NCI-H187 (cell line): Measurements from ENCODE around the gene PIK3CB.
"Not testable (repeated sequence)": the region's sequence is repeated elsewhere in the genome, so short reads cannot be mapped to it uniquely, and the experiment has no call there.

Experiments
- DNase-seq, 2 experiments: peaks; one replicate each; lab custom pipeline; 2025; lab: John Stamatoyannopoulos, UW

PIK3CB gene

GRCh38 chr3:138680974-138681373 is 153.8 kb downstream of the PIK3CB start:
- DNase-seq, result not testable (repeated sequence)

GRCh38 chr3:138678874-138679392 is 155.8 kb downstream of the PIK3CB start:
- no peak for DNase-seq

GRCh38 chr3:138678086-138678485 is 156.6 kb downstream of the PIK3CB start:
- no peak for DNase-seq

- DNase-seq, result no peak
Observed at GRCh38 chr3:138675393-138675792, 159.3 kb downstream of the PIK3CB start.

GRCh38 chr3:138673641-138674530 is 160.8 kb downstream of the PIK3CB start:
- DNase-seq, result peak in 1 of 2 experiments; percentile 8

GRCh38 chr3:138670407-138670806 is 164.3 kb downstream of the PIK3CB start:
- DNase-seq, result no peak

- no peak for DNase-seq
Observed at GRCh38 chr3:138668107-138668506, 166.6 kb downstream of the PIK3CB start.

- DNase-seq, result no peak
Observed at GRCh38 chr3:138657508-138657907, 177.2 kb downstream of the PIK3CB start.

- no peak for DNase-seq
Observed at GRCh38 chr3:138653567-138653966, 181.2 kb downstream of the PIK3CB start.

GRCh38 chr3:138649134-138649533 is 185.6 kb downstream of the PIK3CB start:
- DNase-seq, result no peak

GRCh38 chr3:138646513-138646912 is 188.2 kb downstream of the PIK3CB start:
- DNase-seq, result no peak

GRCh38 chr3:138646008-138646407 is 188.7 kb downstream of the PIK3CB start:
- no peak for DNase-seq

- DNase-seq, result no peak
Observed at GRCh38 chr3:138642927-138643253, 191.8 kb downstream of the PIK3CB start.

- DNase-seq, result no peak
Observed at GRCh38 chr3:138642226-138642926, 192.4 kb downstream of the PIK3CB start.

GRCh38 chr3:138640537-138640936 is 194.2 kb downstream of the PIK3CB start:
- no peak for DNase-seq

- no peak for DNase-seq
Observed at GRCh38 chr3:138638641-138639040, 196.1 kb downstream of the PIK3CB start.

GRCh38 chr3:138629526-138629925 is 205.2 kb downstream of the PIK3CB start:
- DNase-seq, result no peak

- DNase-seq, result no peak
Observed at GRCh38 chr3:138625707-138626365, 208.9 kb downstream of the PIK3CB start.

GRCh38 chr3:138624518-138624917 is 210.2 kb downstream of the PIK3CB start:
- DNase-seq, result no peak

GRCh38 chr3:138620431-138620830 is 214.3 kb downstream of the PIK3CB start:
- DNase-seq, result no peak

GRCh38 chr3:138615462-138615861 is 219.3 kb downstream of the PIK3CB start:
- DNase-seq, result no peak

- no peak for DNase-seq
Observed at GRCh38 chr3:138609898-138610266, 224.8 kb downstream of the PIK3CB start.
